Tibial nerve (tissue), 4 donors: ENCODE measurements around the gene SATB1. TPM values are rescaled to one million over a fixed set of nuclear protein-coding genes. Genes with fewer than 3 reads are reported as not detected.
A peak's percentile ranks its signal among the peaks of the same experiment; 100 is the strongest.

ENCODE experiments used
- DNase-seq, 2 donors: peaks; one replicate each; pipeline ENCODE4 v3.0.0-alpha.2; 2019; ENCODE audit warnings: low spot score in 2 of 2
- H3K27ac ChIP-seq, 4 donors: fragments of 200-600 bp; sonication (generic) in 3 of 4; one replicate each; pipeline ENCODE4 v1.5.1; 2017 to 2019; ENCODE audit warnings: mild to moderate bottlenecking in 1 of 4
- H3K27me3 ChIP-seq, 2 donors: fragments of 200-600 bp; sonication (generic) in 1 of 2; one replicate each; pipeline versions ENCODE4 v1.5.1 to v1.6.0; 2017 to 2019
- H3K36me3 ChIP-seq, 3 donors: fragments of 200-600 bp; sonication (generic); one replicate each; pipeline ENCODE4 v1.5.1; 2018 to 2019
- H3K4me1 ChIP-seq, 4 donors: fragments of 200-600 bp; sonication (generic) in 3 of 4; one replicate each; pipeline ENCODE4 v1.5.1; 2017 to 2019
- H3K4me3 ChIP-seq, 4 donors: fragments of 200-600 bp; sonication (generic) in 3 of 4; one replicate each; pipeline ENCODE4 v1.5.1; 2017 to 2019; ENCODE audit warnings: mild to moderate bottlenecking in 1 of 4, moderate library complexity in 1 of 4
- H3K9me3 ChIP-seq, 4 donors: fragments of 200-600 bp; sonication (generic) in 3 of 4; one replicate each; pipeline ENCODE4 v1.5.1; 2017 to 2019
- CTCF ChIP-seq, 5 experiments: fragments of 200-600 bp in 3 of 5; fragments of 450-650 bp in 2 of 5; sonication (generic) in 3 of 5; IDR thresholded peaks; one replicate each; pipeline ENCODE4 v1.5.1; 2016 to 2019; ENCODE audit warnings: antibody characterized with exemption in 5 of 5, mild to moderate bottlenecking in 3 of 5, moderate library complexity in 2 of 5
- EP300 ChIP-seq, 2 donors: sonication (generic); formaldehyde crosslinking; IDR thresholded peaks; one replicate each; pipeline ENCODE4 v1.6.1; 2017; ENCODE audit warnings: antibody characterized with exemption in 2 of 2, mild to moderate bottlenecking in 1 of 2
- POLR2A ChIP-seq, 2 donors: fragments of 450-650 bp; IDR thresholded peaks; one replicate each; pipeline ENCODE4 v1.6.1; 2017; ENCODE audit warnings: antibody characterized with exemption in 2 of 2, mild to moderate bottlenecking in 2 of 2, moderate library complexity in 2 of 2
- WGBS, 2 donors: methylation state at CpG; one replicate each; pipeline ENCODE4 v1.1.5; 2018; 5-methylcytosine and 5-hydroxymethylcytosine counted together
- total RNA-seq, 4 donors: library from RNA; depleted of rRNA; stranded (reverse); fragments of >200 nt; gene quantifications; one replicate each; pipeline ENCODE4 v1.1.0, GENCODE V29; 2016

SATB1 gene
- total RNA-seq, 4 donors from 2014 or later = 28.5 to 48.5 (median 42.8) TPM

- H3K36me3 ChIP-seq = no peaks in the 10 kb centered on the region
- TF ChIP-seq EP300 (IDR thresholded peaks at IDR 0.05) (no peak), CTCF (IDR thresholded peaks at IDR 0.05) (no peak), POLR2A (IDR thresholded peaks at IDR 0.05) (no peak)
- H3K4me1 ChIP-seq = peaks cover 0 to 31% (median 15%) of the 10 kb centered on the region in 4 donors
- peak overlapping the region; percentile 51 to 74 (median 62) for H3K4me3 ChIP-seq
- DNase-seq = no peak
- no peaks in the 10 kb centered on the region for H3K9me3 ChIP-seq
- WGBS, 2 donors = 1 to 2% methylated on average over 38 to 56 of the region's 56 CpGs
- H3K27ac ChIP-seq = peak overlapping the region; percentile 10 to 76 (median 74)
- H3K27me3 ChIP-seq = peaks cover 0 to 26% of the 10 kb centered on the region in 2 donors
These were observed 18.8 kb upstream of the SATB1 start for GRCh38 chr3:18443665-18444594.

GRCh38 chr3:18442756-18443664 is 17.9 kb upstream of the SATB1 start:
- H3K4me1 ChIP-seq = peaks cover 0 to 31% (median 15%) of the 10 kb centered on the region in 4 donors
- peak overlapping the region in 3 of 4 donors; percentile 73 to 76 (median 75) for H3K27ac ChIP-seq
- no peaks in the 10 kb centered on the region for H3K9me3 ChIP-seq
- DNase-seq = no peak
- peaks cover 0 to 26% of the 10 kb centered on the region in 2 donors for H3K27me3 ChIP-seq
- peak overlapping the region; percentile 51 to 74 (median 62) for H3K4me3 ChIP-seq
- 47 to 48% methylated on average over 11 of the region's 11 CpGs for WGBS, 2 donors
- no peaks in the 10 kb centered on the region for H3K36me3 ChIP-seq
- TF ChIP-seq CTCF (IDR thresholded peaks at IDR 0.05) (no peak), EP300 (IDR thresholded peaks at IDR 0.05) (no peak), POLR2A (IDR thresholded peaks at IDR 0.05) (no peak)

GRCh38 chr3:18441551-18441950 is 16.4 kb upstream of the SATB1 start:
- no peak for DNase-seq
- TF ChIP-seq EP300 (IDR thresholded peaks at IDR 0.05) (no peak), POLR2A (IDR thresholded peaks at IDR 0.05) (no peak), CTCF (IDR thresholded peaks at IDR 0.05) (no peak)
- no peaks in the 10 kb centered on the region for H3K36me3 ChIP-seq
- no peak overlapping the region for H3K4me3 ChIP-seq
- WGBS, 2 donors = 49 to 67% methylated on average over 1 of the region's 1 CpG
- H3K9me3 ChIP-seq = no peaks in the 10 kb centered on the region
- peak overlapping the region in 1 of 4 donors; percentile 2 for H3K27ac ChIP-seq
- peaks cover 0 to 29% (median 15%) of the 10 kb centered on the region in 4 donors for H3K4me1 ChIP-seq
- peaks cover 0 to 21% of the 10 kb centered on the region in 2 donors for H3K27me3 ChIP-seq

- TF ChIP-seq POLR2A (IDR thresholded peaks at IDR 0.05) (no peak), CTCF (IDR thresholded peaks at IDR 0.05) (no peak), EP300 (IDR thresholded peaks at IDR 0.05) (no peak)
- Histone ChIP-seq H3K27me3 (peaks cover 0 to 19% of the 10 kb centered on the region in 2 donors), H3K27ac (peak overlapping the region in 1 of 4 donors; percentile 18), H3K9me3 (no peaks in the 10 kb centered on the region), H3K36me3 (no peaks in the 10 kb centered on the region), H3K4me3 (no peak overlapping the region), H3K4me1 (peaks cover 0 to 16% (median 6%) of the 10 kb centered on the region in 4 donors)
- 59 to 69% methylated on average over 7 of the region's 7 CpGs for WGBS, 2 donors
- DNase-seq = no peak
These were observed 15.1 kb upstream of the SATB1 start for GRCh38 chr3:18440066-18440722.
